ENCODE measurements around the gene HAAO. TPM values are rescaled to one million over a fixed set of nuclear protein-coding genes. Genes with fewer than 3 reads are reported as not detected.

Gene HAAO
- total RNA-seq, 2 donors from 2014 or later, result 10.3 to 14.0 TPM

GRCh38 chr2:42826231-42826630 is 33.8 kb upstream of the HAAO start:
- TF ChIP-seq CTCF (IDR thresholded peaks at IDR 0.05) (no peak), POLR2AphosphoS5 (IDR thresholded peaks at IDR 0.05) (no peak)
- intact Hi-C loops (cut with DNase I), result loop anchor here (5.0 kb wide), 4 partner anchors 116 to 656 kb away; partner anchors contain the start of gene ZFP36L2
- Histone ChIP-seq H3K9me3 (no peaks in the 10 kb centered on the region), H3K36me3 (no peaks in the 10 kb centered on the region), H3K27ac (no peak overlapping the region), H3K27me3 (replicated peaks; ENCODE audit: insufficient read depth) (no peaks in the 10 kb centered on the region), H3K4me1 (replicated peaks) (peaks cover 3% of the 10 kb centered on the region), H3K4me3 (no peak overlapping the region)
- WGBS, result 79% methylated on average over 5 of the region's 5 CpGs
- no peak for DNase-seq (ENCODE audit: low spot score)

GRCh38 chr2:42824454-42824807 is 32.0 kb upstream of the HAAO start:
- Histone ChIP-seq H3K36me3 (no peaks in the 10 kb centered on the region), H3K4me1 (replicated peaks) (peaks cover 3% of the 10 kb centered on the region), H3K27me3 (replicated peaks; ENCODE audit: insufficient read depth) (no peaks in the 10 kb centered on the region), H3K27ac (no peak overlapping the region), H3K4me3 (no peak overlapping the region), H3K9me3 (no peaks in the 10 kb centered on the region)
- 86% methylated on average over 2 of the region's 2 CpGs for WGBS
- intact Hi-C loops (cut with DNase I), result no loop called here
- TF ChIP-seq POLR2A (IDR thresholded peaks at IDR 0.05) (no peak), CTCF (IDR thresholded peaks at IDR 0.05) (no peak), POLR2AphosphoS5 (IDR thresholded peaks at IDR 0.05) (no peak)
- DNase-seq (ENCODE audit: low spot score), result no peak

GRCh38 chr2:42823744-42824453 is 31.5 kb upstream of the HAAO start:
- no peak for TF ChIP-seq POLR2A (IDR thresholded peaks at IDR 0.05)
- TF ChIP-seq POLR2AphosphoS5 (IDR thresholded peaks at IDR 0.05), result no peak
- no peak for TF ChIP-seq CTCF (IDR thresholded peaks at IDR 0.05)
- Histone ChIP-seq H3K9me3 (no peaks in the 10 kb centered on the region), H3K27ac (no peak overlapping the region), H3K27me3 (replicated peaks; ENCODE audit: insufficient read depth) (no peaks in the 10 kb centered on the region), H3K36me3 (no peaks in the 10 kb centered on the region), H3K4me1 (replicated peaks) (peaks cover 3% of the 10 kb centered on the region), H3K4me3 (no peak overlapping the region)
- DNase-seq (ENCODE audit: low spot score), result no peak
- 53% methylated on average over 11 of the region's 11 CpGs for WGBS
- intact Hi-C loops (cut with DNase I), result no loop called here

- H3K4me1 ChIP-seq (replicated peaks), result peaks cover 3% of the 10 kb centered on the region
- no peaks in the 10 kb centered on the region for H3K36me3 ChIP-seq
- no peaks in the 10 kb centered on the region for H3K9me3 ChIP-seq
- TF ChIP-seq CTCF (IDR thresholded peaks at IDR 0.05) (no peak), POLR2AphosphoS5 (IDR thresholded peaks at IDR 0.05) (no peak), POLR2A (IDR thresholded peaks at IDR 0.05) (no peak)
- H3K27ac ChIP-seq, result no peak overlapping the region
- H3K27me3 ChIP-seq (replicated peaks; ENCODE audit: insufficient read depth), result no peaks in the 10 kb centered on the region
- intact Hi-C loops (cut with DNase I), result no loop called here
- no peak for DNase-seq (ENCODE audit: low spot score)
- 79% methylated on average over 2 of the region's 2 CpGs for WGBS
- H3K4me3 ChIP-seq, result no peak overlapping the region
Measured at GRCh38 chr2:42819160-42819559, 26.8 kb upstream of the HAAO start.

- H3K4me1 ChIP-seq (replicated peaks), result no peaks in the 10 kb centered on the region
- intact Hi-C loops (cut with DNase I), result no loop called here
- no peaks in the 10 kb centered on the region for H3K36me3 ChIP-seq
- no peak for DNase-seq (ENCODE audit: low spot score)
- no peak overlapping the region for H3K27ac ChIP-seq
- no peaks in the 10 kb centered on the region for H3K9me3 ChIP-seq
- WGBS, result 33% methylated on average over 2 of the region's 2 CpGs
- TF ChIP-seq CTCF (IDR thresholded peaks at IDR 0.05), result no peak
- TF ChIP-seq POLR2A (IDR thresholded peaks at IDR 0.05), result no peak
- no peak for TF ChIP-seq POLR2AphosphoS5 (IDR thresholded peaks at IDR 0.05)
- H3K4me3 ChIP-seq, result no peak overlapping the region
- no peaks in the 10 kb centered on the region for H3K27me3 ChIP-seq (replicated peaks; ENCODE audit: insufficient read depth)
Measured at GRCh38 chr2:42815726-42816125, 23.3 kb upstream of the HAAO start.

Data from prostate gland (tissue), 2 donors.